GM23338 (cell line): Measurements from ENCODE around the gene METTL3. TPM values are rescaled to one million over a fixed set of nuclear protein-coding genes. Genes with fewer than 3 reads are reported as not detected.

Source experiments
- JUNB ChIP-seq: IDR thresholded peaks from one replicate; pipeline ENCODE4 v1.6.1; 2016; ENCODE audit warnings: antibody characterized with exemption; ENCODE audit not compliant: unreplicated experiment
- polyA plus RNA-seq: library from polyadenylated mRNA; unstranded; fragments of >200 nt; fragmentation: Nextera tagmentation; extraction: Ambion mirVana; gene quantifications from 2 replicates; pipeline ENCODE4 v1.2.1, GENCODE V29; 2016
- total RNA-seq: library from RNA; depleted of rRNA; stranded (reverse); fragments of >200 nt; shearing (Covaris generic); gene quantifications from 2 replicates; pipeline ENCODE4 v1.2.3, GENCODE V29; 2014; rRNA removed
- TF ChIP-seq, protein P1 (sequence below), 2 experiments: fragments of 200-600 bp in 1 of 2; sonication (generic) in 1 of 2; conservative IDR thresholded peaks; 2 replicates each; pipeline versions ENCODE4 v1.5.1 to v1.6.1; 2016 to 2017; ENCODE audit warnings: antibody characterized with exemption in 2 of 2, low read depth in 2 of 2, mild to moderate bottlenecking in 2 of 2, moderate library complexity in 1 of 2
- TF ChIP-seq, protein P2 (sequence below): IDR thresholded peaks from 2 replicates; pipeline ENCODE4 v1.6.1; 2016; ENCODE audit warnings: antibody characterized with exemption

The METTL3 gene
- total and polyA plus RNA-seq, 2 experiments from 2014 or later: 100 to 140 TPM

- TF ChIP-seq, protein P1, sequence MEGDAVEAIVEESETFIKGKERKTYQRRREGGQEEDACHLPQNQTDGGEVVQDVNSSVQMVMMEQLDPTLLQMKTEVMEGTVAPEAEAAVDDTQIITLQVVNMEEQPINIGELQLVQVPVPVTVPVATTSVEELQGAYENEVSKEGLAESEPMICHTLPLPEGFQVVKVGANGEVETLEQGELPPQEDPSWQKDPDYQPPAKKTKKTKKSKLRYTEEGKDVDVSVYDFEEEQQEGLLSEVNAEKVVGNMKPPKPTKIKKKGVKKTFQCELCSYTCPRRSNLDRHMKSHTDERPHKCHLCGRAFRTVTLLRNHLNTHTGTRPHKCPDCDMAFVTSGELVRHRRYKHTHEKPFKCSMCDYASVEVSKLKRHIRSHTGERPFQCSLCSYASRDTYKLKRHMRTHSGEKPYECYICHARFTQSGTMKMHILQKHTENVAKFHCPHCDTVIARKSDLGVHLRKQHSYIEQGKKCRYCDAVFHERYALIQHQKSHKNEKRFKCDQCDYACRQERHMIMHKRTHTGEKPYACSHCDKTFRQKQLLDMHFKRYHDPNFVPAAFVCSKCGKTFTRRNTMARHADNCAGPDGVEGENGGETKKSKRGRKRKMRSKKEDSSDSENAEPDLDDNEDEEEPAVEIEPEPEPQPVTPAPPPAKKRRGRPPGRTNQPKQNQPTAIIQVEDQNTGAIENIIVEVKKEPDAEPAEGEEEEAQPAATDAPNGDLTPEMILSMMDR (conservative IDR thresholded peaks at IDR 0.05; ENCODE audit: low read depth in 2 of 2): no peak
- no peak for TF ChIP-seq JUNB
- TF ChIP-seq, protein P2, sequence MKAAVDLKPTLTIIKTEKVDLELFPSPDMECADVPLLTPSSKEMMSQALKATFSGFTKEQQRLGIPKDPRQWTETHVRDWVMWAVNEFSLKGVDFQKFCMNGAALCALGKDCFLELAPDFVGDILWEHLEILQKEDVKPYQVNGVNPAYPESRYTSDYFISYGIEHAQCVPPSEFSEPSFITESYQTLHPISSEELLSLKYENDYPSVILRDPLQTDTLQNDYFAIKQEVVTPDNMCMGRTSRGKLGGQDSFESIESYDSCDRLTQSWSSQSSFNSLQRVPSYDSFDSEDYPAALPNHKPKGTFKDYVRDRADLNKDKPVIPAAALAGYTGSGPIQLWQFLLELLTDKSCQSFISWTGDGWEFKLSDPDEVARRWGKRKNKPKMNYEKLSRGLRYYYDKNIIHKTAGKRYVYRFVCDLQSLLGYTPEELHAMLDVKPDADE: no peak
Observed at GRCh38 chr14:21449899-21450216, 61.3 kb downstream of the METTL3 start (continued).

Other genes starting within 250 kb of the METTL3 start
- 1,259 and 1,323 TPM in 2 replicates for gene HNRNPC, start 241.9 kb downstream of the METTL3 start, total RNA-seq
- 1,257 and 1,296 TPM in 2 replicates for gene HNRNPC, start 241.9 kb downstream of the METTL3 start, polyA plus RNA-seq
- 0.93 and 1.6 TPM in 2 replicates for gene RPGRIP1, start 231.3 kb downstream of the METTL3 start, total RNA-seq
- 0.24 and 0.26 TPM in 2 replicates for gene RPGRIP1, start 231.3 kb downstream of the METTL3 start, polyA plus RNA-seq
- 154 and 187 TPM in 2 replicates for gene SUPT16H, start 127.3 kb downstream of the METTL3 start, total RNA-seq
- 260 and 268 TPM in 2 replicates for gene SUPT16H, start 127.3 kb downstream of the METTL3 start, polyA plus RNA-seq
- 97.2 and 129 TPM in 2 replicates for gene CHD8, start 55.2 kb downstream of the METTL3 start, total RNA-seq
- gene CHD8, start 55.2 kb downstream of the METTL3 start, polyA plus RNA-seq: 95.5 and 96.2 TPM in 2 replicates
- gene RAB2B, start 34.4 kb downstream of the METTL3 start, total RNA-seq: 29.9 and 35.7 TPM in 2 replicates
- gene RAB2B, start 34.4 kb downstream of the METTL3 start, polyA plus RNA-seq: 11.7 and 12.9 TPM in 2 replicates
- gene TOX4, start 34.1 kb downstream of the METTL3 start, total RNA-seq: 37.2 and 45.6 TPM in 2 replicates
- gene TOX4, start 34.1 kb downstream of the METTL3 start, polyA plus RNA-seq: 67.1 and 72.8 TPM in 2 replicates
- gene SALL2, start 15.0 kb upstream of the METTL3 start, total RNA-seq: 256 and 281 TPM in 2 replicates
- gene SALL2, start 15.0 kb upstream of the METTL3 start, polyA plus RNA-seq: 121 TPM in 2 replicates
- gene OR10G3, start 68.7 kb upstream of the METTL3 start, total RNA-seq: not detected in 2 replicates
- gene OR10G3, start 68.7 kb upstream of the METTL3 start, polyA plus RNA-seq: not detected in 2 replicates
- not detected in 2 replicates for gene OR10G2, start 123.6 kb upstream of the METTL3 start, total RNA-seq
- gene OR10G2, start 123.6 kb upstream of the METTL3 start, polyA plus RNA-seq: not detected in 2 replicates
- gene OR4E2, start 142.5 kb upstream of the METTL3 start, total RNA-seq: not detected in 2 replicates
- gene OR4E2, start 142.5 kb upstream of the METTL3 start, polyA plus RNA-seq: not detected in 2 replicates
- not detected in 2 replicates for gene OR4E1, start 162.5 kb upstream of the METTL3 start, total RNA-seq
- gene OR4E1, start 162.5 kb upstream of the METTL3 start, polyA plus RNA-seq: not detected in 2 replicates